Umbilical cord (tissue), 2 donors: ENCODE measurements around the gene SEC14L6. TPM values are rescaled to one million over a fixed set of nuclear protein-coding genes. Genes with fewer than 3 reads are reported as not detected.
A peak's percentile ranks its signal among the peaks of the same experiment; 100 is the strongest.
"Not testable (repeated sequence)": the region's sequence is repeated elsewhere in the genome, so short reads cannot be mapped to it uniquely, and the experiment has no call there.

Experiments
- DNase-seq: peaks from one replicate; pipeline ENCODE4 v3.0.0-alpha.2; 2015; ENCODE audit warnings: low spot score
- total RNA-seq: library from RNA; depleted of rRNA; stranded (reverse); fragments of >200 nt; gene quantifications from one replicate; pipeline ENCODE4 v1.2.3, GENCODE V29; 2014; ENCODE audit warnings: low replicate concordance; ENCODE audit not compliant: insufficient read depth

SEC14L6 gene
- total RNA-seq, 1 donor from 2014 or later, result 2.4 TPM

DNA sequence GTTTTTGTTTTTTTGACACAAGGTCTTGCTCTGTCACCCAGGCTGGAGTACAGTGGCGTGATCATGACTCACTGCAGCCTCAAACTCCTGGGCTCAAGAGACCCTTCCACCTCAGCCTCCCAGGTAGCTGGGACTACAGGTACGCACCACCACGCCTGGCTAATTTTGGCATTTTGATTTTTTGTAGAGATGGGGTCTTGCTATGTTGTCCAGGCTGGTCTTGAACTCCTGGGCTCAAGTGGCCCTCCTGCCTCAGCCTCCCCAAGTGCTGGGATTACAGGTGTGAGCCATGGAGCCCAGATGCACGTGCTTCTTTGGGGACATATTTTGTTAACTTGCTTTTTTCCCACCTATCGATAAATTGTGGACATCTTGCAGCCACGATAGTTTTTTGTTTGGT is 20.7 kb upstream of the SEC14L6 start:
- DNase-seq, result not testable (repeated sequence)

DNA sequence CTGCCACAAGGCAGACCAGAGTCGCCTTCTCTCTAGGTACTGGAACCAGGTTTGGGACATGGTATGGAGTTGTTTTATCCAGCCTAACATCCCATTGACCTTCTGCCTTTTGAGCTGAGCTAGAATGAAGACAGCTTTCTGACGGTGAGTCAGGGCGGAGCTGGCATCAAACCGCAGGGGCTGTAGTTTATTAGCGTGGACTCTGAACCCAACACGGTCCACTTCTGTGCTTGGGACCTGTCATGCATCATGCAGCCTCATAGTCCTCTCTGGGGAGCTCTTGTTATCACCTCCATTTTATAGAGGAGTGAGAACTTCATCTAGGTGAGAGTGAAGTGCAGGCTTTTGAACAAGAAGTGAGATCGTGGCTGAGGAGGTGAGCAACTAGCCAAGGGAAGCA is 19.6 kb upstream of the SEC14L6 start:
- no peak for DNase-seq

DNA sequence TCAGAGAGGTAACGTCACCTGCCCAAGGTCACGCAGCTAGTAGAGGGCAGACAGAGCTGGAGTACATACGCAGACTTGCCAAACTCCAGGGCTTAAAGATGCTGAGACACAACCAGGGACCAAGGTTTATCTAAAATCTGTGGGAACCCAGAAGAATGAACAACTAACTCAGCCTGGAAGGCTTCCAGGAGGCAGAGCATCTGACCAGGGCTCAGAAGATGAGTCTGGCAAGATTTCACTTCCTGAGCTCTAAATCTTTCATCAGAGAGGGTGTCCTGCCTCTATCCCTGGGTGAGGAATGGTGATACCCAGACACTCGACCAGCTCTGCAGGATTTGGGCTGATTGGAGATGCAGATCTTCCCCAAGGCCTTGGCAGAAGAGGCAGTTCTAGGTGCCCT is 18.8 kb upstream of the SEC14L6 start:
- DNase-seq, result peak; percentile 18

GRCh38 chr22:30564761-30565119 is 18.2 kb upstream of the SEC14L6 start:
- DNase-seq, result no peak

DNA sequence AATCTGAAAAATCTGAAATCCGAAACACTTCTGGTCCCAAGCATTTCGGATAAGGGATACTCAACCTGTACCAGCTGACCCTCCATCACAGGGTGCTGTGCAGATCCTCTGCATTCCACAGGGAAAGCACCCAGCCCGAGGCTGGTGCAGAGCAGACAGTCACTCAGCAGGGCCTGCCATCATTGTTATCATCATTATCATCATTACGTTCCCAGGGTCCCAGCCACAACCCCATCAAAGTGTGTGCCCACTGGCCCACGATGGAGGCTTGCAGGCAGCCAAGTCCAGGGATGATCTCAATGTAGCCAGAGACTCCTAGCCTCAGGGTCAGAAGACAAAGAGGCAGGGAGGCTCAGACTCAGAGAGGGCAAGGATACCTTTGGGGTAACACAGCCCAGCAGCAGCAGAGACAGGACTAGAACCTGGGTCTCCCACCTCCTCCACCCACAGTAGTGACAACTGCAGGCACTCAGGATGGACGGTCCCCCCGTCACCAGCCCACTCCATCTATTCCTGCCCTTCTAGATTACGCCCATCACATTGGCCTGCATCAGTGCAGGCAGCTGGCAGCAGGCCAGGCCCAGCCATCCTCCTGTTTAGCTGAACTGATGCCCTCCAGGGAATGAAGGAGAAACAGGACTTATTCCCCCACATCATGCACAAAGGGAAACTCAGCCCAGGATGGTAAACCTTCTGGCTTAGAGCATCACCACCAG is 17.7 kb upstream of the SEC14L6 start:
- DNase-seq, result no peak

GRCh38 chr22:30562366-30562765 is 15.8 kb upstream of the SEC14L6 start:
- no peak for DNase-seq

DNA sequence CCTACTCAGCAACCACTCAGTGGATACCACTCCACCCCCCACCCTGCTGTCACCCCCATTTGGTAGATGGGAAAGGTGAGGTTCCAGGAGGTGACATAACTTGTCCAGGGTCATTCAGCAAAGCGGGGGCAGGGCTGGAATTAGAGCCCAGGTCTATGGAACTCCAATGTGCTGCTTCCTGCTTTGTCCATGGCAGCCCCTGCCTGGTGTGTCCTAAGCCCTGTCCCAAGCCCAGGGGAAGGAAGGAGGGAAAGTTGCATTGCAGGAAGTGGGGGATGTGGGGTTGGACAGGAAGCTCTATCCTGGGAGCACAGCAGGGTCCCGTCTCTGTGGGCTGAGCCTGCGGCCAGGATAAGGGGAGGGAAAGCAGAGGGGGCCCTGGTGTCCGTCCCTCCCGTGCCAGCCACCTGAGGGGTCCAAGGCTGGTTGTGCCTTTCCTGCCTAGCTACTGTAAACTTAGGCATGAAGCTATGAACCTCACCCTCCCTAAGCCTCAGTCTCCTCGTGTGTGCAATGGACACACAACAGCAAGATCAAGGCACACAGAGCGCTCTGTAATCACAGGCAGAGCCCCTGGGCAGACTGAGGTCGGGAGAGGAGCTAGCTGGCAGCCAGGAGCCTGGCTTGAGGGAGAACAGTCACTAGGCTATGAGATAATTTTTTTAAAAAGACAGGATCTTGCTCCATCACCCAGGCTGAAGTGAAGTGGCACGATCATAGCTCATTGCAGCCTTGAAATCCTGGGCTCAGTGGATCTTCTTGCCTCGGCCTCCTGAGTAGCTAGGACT is 15.1 kb upstream of the SEC14L6 start:
- no peak for DNase-seq

GRCh38 chr22:30560643-30561202 is 14.2 kb upstream of the SEC14L6 start:
- not testable (repeated sequence) for DNase-seq

DNA sequence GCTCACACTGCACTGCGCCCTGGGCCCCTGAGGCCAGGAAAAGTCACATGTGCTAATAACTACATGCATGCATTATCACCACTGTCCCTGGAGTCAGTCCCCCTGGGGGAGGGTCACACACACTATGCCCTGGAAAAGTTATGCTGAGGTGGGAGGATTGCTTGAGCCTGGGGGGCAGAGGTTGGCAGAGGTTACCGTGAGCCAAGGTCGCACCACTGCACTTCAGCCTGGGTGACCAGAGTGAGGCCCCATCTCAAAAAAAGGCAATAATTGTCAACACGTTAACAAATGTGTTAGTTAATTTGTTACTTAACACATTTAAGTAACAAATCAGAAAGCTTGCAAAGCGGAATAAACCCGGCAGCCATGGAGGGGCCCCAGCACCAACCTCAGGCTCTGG is 13.3 kb upstream of the SEC14L6 start:
- DNase-seq, result no peak

DNA sequence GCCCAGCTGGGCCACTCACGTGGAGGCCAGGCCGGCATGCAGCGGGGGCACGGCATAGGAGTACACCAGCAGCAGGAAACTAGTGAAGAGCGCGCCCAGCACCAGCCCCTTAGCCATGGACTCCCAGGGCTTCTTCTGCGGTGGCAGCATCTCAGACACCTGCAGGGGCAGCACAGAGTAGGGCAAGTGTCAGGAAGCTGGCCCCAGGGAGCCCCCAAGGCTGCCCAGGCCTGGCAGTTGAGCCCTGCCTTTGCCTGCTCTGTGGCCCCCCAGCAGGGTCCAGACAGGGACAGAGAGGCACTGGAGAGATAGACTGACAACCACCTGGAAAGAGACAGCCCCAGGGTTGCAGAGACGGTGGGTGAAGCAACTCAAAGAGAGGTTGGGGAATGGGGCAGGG is 10.7 kb upstream of the SEC14L6 start:
- no peak for DNase-seq

DNA sequence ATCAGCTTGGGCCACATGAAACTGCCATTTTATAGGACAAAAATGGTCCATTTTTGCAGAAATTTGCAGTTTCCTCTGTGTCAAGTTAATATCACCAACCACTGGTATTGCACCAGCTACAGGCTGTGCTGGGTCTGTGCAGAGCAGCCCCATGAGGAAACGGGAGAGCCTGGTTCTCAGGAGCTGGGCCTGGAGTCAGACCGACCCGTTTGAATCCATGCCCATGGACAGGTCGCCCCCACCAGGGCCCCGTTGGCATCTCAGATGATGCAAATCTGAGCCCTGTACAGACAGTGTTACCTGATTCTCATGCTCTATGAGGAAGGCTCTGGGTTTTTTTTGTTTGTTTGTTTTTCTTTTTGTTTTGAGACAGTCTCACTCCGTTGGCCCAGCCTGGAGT is 9.8 kb upstream of the SEC14L6 start:
- DNase-seq, result no peak

DNA sequence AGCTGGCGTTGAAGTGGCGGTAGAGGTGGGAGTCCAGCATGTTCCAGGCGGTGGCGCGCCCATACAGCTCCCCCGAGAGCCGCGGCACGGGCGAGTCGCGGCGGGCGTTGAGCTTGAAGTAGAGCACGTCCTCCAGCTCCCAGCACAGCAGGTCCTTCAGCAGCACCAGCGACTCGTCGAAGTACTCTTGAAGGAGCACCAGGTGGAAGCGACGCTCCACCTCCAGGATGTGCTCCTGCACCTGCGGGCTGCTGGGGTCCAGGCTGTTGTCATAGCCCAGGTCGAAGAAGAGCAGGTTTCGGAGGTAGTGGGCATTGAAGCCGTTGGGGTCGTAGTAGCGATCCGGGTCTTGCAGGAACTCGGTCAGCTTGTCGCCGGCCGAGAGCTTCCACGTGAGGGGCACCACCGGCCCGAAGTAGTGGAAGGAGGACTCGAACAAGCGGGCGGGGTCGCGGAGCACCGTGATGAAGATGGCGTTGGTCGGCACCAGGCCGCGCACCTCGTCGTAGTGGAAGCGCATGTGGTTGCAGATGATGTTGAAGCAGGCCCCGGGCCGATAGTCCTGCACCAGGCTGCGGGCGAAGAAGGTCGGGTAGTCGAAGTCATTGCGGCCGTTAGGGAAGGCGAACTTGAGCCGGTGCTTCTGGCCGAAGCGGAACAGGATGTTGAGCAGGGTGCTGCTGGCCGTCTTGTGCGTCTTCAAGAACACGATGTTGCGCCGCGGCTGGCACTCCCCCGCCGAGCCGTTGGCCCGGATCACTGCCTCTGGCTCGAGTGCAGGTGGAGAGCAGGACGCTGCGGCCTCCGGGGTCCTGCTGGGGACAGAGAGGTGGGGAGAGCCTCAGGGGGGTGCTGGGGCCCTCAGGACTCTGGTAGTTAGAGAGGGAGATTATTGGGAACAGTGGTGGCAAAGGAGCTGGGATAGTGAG is 9.0 kb upstream of the SEC14L6 start:
- DNase-seq, result no peak

DNA sequence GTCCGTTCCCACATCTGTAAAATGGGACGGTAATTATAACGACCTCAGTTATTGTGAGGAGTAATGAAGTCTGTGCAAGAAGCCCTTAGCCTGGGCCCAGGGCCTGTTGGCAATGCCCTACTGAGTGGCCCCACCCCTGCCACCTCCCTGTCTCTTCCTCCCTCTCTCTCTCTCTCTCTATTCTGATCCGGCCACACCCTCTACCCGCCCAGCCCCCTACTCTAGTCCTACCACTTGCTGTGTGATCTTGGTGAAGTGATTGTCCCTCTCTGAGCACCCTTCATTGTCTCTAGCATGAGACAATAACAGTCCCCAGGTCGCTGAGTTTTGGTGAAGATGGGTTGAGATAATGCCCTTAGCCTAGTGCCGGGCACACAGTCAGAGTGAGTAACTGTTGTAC is 7.4 kb upstream of the SEC14L6 start:
- no peak for DNase-seq

DNA sequence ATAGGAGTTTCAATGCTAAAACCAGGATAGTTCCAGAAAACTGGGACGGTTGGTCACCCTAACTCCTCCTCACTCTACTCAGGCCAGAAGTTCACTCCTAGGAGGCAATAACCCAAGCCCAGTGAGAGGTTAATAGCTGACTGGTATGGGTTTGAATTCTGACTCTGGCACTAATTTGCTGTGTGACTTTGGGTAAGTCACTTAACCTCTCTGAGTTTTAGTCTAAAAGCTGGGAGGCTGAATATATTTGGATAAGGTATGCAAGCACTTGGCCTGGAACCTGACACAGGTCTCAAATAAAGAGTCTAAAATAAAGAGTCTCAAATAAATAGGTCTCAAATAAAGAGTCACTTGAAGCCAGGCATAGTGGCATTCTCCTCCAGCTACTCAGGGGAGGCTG is 6.2 kb upstream of the SEC14L6 start:
- DNase-seq, result no peak

GRCh38 chr22:30551813-30552212 is 5.3 kb upstream of the SEC14L6 start:
- DNase-seq, result not testable (repeated sequence)

DNA sequence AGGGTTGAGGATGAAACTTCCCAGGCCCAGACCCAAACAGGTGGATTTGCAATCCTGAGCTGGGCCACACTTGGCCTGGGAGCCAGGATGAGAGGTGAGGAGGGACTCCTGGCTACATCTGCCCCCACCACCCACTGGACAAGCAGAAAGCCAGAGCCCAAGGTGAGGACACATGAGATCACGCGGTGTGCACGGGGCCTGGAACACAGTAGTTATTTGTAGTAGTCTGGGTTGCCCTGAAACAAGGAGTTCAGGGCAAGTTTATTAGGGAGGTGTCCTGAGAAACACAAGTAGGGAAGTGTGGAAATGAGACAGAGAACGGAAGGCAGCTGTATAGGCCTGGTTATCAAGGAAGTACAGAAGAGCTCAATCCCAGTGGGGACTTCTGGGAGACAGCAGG is 647 bp upstream of the SEC14L6 start:
- no peak for DNase-seq

DNA sequence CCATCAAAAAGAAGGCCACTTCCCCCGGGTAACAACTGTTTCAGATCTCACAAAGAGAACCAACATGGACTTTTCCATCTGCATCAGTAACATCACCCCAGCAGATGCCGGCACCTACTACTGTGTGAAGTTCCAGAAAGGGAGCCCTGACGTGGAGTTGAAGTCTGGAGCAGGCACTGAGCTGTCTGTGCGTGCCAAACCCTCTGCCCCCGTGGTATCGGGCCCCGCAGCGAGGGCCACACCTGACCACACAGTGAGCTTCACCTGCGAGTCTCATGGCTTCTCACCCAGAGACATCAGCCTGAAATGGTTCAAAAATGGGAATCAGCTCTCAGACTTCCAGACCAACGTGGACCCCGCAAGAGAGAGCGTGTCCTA is 3.7 kb downstream of the SEC14L6 start:
- no peak for DNase-seq

GRCh38 chr22:30541961-30542810 is 4.4 kb downstream of the SEC14L6 start:
- no peak for DNase-seq

- DNase-seq, result not testable (repeated sequence)
These were observed 5.0 kb downstream of the SEC14L6 start for GRCh38 chr22:30541511-30541910.

DNA sequence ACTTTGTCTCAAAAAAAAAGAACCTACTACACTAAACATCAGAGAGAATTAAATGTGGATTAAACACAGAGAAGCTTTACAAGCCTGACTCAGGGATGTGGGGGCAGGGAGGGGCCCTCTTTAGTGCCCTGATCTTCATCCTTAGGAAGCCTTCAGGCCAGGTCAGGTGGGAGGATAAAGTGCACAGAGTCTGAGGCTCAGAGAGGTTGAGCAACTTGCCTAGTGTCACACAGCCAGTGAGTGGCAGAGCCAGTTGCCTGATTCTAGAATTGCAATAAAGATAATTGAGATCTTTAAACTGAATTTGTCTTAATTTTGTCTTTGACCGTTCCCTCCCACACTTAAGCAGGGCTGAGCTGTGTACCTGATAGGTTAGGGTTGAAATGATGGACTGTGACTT is 7.2 kb downstream of the SEC14L6 start:
- DNase-seq, result no peak

- peak; percentile 7 for DNase-seq
These were observed 8.3 kb downstream of the SEC14L6 start for GRCh38 chr22:30538280-30538679.
